Thyroid gland (tissue), 4 donors: Measurements from ENCODE around the gene APMAP. TPM values are rescaled to one million over a fixed set of nuclear protein-coding genes. Genes with fewer than 3 reads are reported as not detected.

Source experiments
- DNase-seq, 2 donors: peaks; one replicate each; pipeline ENCODE4 v3.0.0-alpha.2; 2019
- H3K27ac ChIP-seq, 3 donors: fragments of 200-600 bp; sonication (generic); 1 replicate in 2 of 3; 2 replicates in 1 of 3; pipeline ENCODE4 v1.5.1; 2016 to 2019; ENCODE audit warnings: mild to moderate bottlenecking in 1 of 3, moderate library complexity in 1 of 3
- H3K27me3 ChIP-seq: fragments of 200-600 bp; sonication (generic); one replicate; pipeline ENCODE4 v1.5.1; 2019
- H3K36me3 ChIP-seq, 2 donors: fragments of 200-600 bp; sonication (generic); one replicate each; pipeline ENCODE4 v1.5.1; 2016 to 2019
- H3K4me1 ChIP-seq, 2 donors: fragments of 200-600 bp; sonication (generic); one replicate each; pipeline ENCODE4 v1.5.1; 2017 to 2019
- H3K4me3 ChIP-seq, 3 donors: fragments of 200-600 bp; sonication (generic); replicated peaks in 1 of 3; 1 replicate in 2 of 3; 2 replicates in 1 of 3; pipeline ENCODE4 v1.5.1; 2016; ENCODE audit warnings: mild to moderate bottlenecking in 1 of 3
- H3K9me3 ChIP-seq: fragments of 200-600 bp; sonication (generic); one replicate; pipeline ENCODE4 v1.5.1; 2017
- CTCF ChIP-seq, 6 experiments: fragments of 200-600 bp in 3 of 6; fragments of 450-650 bp in 3 of 6; sonication (generic) in 3 of 6; IDR thresholded peaks; one replicate each; pipeline ENCODE4 v1.5.1; 2016 to 2019; ENCODE audit warnings: antibody characterized with exemption in 6 of 6, mild to moderate bottlenecking in 2 of 6, inconsistent platforms in 1 of 6, moderate library complexity in 1 of 6
- POLR2A ChIP-seq, 2 donors: fragments of 450-650 bp; IDR thresholded peaks; one replicate each; pipeline ENCODE4 v1.6.1; 2017; ENCODE audit warnings: antibody characterized with exemption in 2 of 2, mild to moderate bottlenecking in 2 of 2, moderate library complexity in 1 of 2
- WGBS, 2 donors: methylation state at CpG; one replicate each; pipeline ENCODE4 v1.1.5; 2017; 5-methylcytosine and 5-hydroxymethylcytosine counted together
- intact Hi-C: fragments of 100-400 bp; cut with DNase I; formaldehyde crosslinking; loops from one replicate; pipeline ENCODE4 v1.15.1; 2023
- total RNA-seq, 4 donors: library from RNA; depleted of rRNA; stranded (reverse); fragments of >200 nt; gene quantifications; one replicate each; pipeline ENCODE4 v1.2.3, GENCODE V29; 2016

APMAP gene
- total RNA-seq, 4 donors from 2014 or later: 171 to 205 (median 186) TPM

DNA sequence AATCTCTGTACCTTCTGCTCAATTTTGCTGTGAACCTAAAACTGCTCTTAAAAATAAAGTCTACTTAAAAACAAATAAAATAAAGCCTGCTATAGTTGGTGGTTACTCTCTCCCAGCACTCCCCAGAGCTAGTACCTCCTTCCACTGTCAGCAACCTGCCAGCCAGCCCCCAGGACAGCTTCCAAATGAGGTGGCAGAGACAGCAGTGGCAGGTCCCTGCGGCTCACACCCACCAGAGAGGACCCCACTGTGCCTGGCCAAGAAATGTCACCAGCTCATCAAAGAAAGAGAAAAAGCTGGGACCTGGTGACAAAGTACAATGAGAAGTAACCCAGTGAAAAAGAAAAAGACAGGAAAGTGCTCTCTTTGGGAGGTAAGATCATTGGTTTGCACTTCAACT is 15.2 kb downstream of the APMAP start:
- no peak for DNase-seq
- Histone ChIP-seq H3K9me3 (no peaks in the 10 kb centered on the region), H3K36me3 (peaks cover 23 to 27% of the 10 kb centered on the region in 2 donors), H3K4me3 (no peak overlapping the region), H3K27ac (peak overlapping the region in 2 of 3 donors; percentile 26 to 37), H3K4me1 (peaks cover 0 to 21% of the 10 kb centered on the region in 2 donors), H3K27me3 (no peaks in the 10 kb centered on the region)
- intact Hi-C loops: no loop called here
- 95 to 100% methylated on average over 1 of the region's 1 CpG for WGBS, 2 donors
- no peak for TF ChIP-seq POLR2A (IDR thresholded peaks at IDR 0.05)
- TF ChIP-seq CTCF (IDR thresholded peaks at IDR 0.05): no peak

- WGBS, 2 donors: 82 to 95% methylated on average over 2 of the region's 2 CpGs
- Histone ChIP-seq H3K27ac (no peak overlapping the region), H3K27me3 (no peaks in the 10 kb centered on the region), H3K4me3 (no peak overlapping the region), H3K4me1 (peaks cover 0 to under 1% of the 10 kb centered on the region in 2 donors), H3K36me3 (peaks cover 64 to 65% of the 10 kb centered on the region in 2 donors), H3K9me3 (no peaks in the 10 kb centered on the region)
- no peak for DNase-seq
- intact Hi-C loops: no loop called here
- TF ChIP-seq CTCF (IDR thresholded peaks at IDR 0.05) (no peak), POLR2A (IDR thresholded peaks at IDR 0.05) (no peak)
Observed at GRCh38 chr20:24972341-24972740, 20.2 kb downstream of the APMAP start.

DNA sequence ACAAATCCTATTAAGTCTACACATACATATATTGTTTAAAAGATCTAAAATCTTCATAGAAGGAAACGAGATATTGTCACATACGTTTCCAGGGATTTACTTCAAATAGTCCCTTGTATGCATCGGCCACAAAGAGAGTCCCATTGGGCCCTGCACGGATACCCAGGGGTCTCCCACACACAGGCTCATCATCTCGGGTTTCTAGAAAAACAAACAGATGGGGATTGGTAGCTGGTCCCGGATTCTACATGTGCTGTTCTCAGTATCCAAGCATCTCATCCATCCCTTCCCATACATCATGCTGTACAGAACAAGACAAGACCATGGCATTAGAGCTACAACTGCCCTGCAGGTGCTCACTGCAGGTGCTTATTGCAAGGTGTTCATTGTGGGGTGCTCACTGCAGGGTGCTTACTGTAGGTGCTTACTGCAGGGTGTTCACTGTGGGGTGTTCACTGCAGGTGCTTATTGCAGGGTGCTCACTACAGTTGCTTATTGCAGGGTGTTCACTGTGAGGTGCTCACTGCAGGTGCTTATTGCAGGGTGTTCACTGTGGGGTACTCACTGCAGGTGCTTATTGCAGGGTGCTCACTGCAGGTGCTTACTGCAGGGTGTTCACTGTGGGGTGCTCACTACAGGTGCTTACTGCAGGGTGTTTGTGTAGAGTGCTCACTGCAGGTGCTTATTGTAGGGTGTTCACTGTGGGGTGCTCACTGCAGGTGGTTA is 21.0 kb downstream of the APMAP start:
- no peak for TF ChIP-seq POLR2A (IDR thresholded peaks at IDR 0.05)
- TF ChIP-seq CTCF (IDR thresholded peaks at IDR 0.05): no peak
- Histone ChIP-seq H3K36me3 (peaks cover 59 to 65% of the 10 kb centered on the region in 2 donors), H3K4me3 (no peak overlapping the region), H3K4me1 (no peaks in the 10 kb centered on the region), H3K27me3 (no peaks in the 10 kb centered on the region), H3K27ac (no peak overlapping the region), H3K9me3 (no peaks in the 10 kb centered on the region)
- intact Hi-C loops: no loop called here
- DNase-seq: no peak
- 85 to 89% methylated on average over 6 of the region's 6 CpGs for WGBS, 2 donors

GRCh38 chr20:24970754-24971153 is 21.8 kb downstream of the APMAP start:
- H3K9me3 ChIP-seq: no peaks in the 10 kb centered on the region
- 90 to 92% methylated on average over 8 of the region's 8 CpGs for WGBS, 2 donors
- DNase-seq: no peak
- H3K27me3 ChIP-seq: no peaks in the 10 kb centered on the region
- no peak for TF ChIP-seq POLR2A (IDR thresholded peaks at IDR 0.05)
- H3K27ac ChIP-seq: no peak overlapping the region
- H3K4me1 ChIP-seq: no peaks in the 10 kb centered on the region
- no peak overlapping the region for H3K4me3 ChIP-seq
- intact Hi-C loops: no loop called here
- peaks cover 65 to 73% of the 10 kb centered on the region in 2 donors for H3K36me3 ChIP-seq

- no peaks in the 10 kb centered on the region for H3K4me1 ChIP-seq
- DNase-seq: no peak
- no peak overlapping the region for H3K27ac ChIP-seq
- WGBS, 2 donors: 95 to 96% methylated on average over 5 of the region's 5 CpGs
- TF ChIP-seq POLR2A (IDR thresholded peaks at IDR 0.05): no peak
- no peak for TF ChIP-seq CTCF (IDR thresholded peaks at IDR 0.05)
- H3K36me3 ChIP-seq: peaks cover 69 to 76% of the 10 kb centered on the region in 2 donors
- H3K27me3 ChIP-seq: no peaks in the 10 kb centered on the region
- H3K4me3 ChIP-seq: no peak overlapping the region
- H3K9me3 ChIP-seq: no peaks in the 10 kb centered on the region
- intact Hi-C loops: no loop called here
Observed at GRCh38 chr20:24970030-24970553, 22.5 kb downstream of the APMAP start.
